Islet of Langerhans (tissue), 1 donor: ENCODE results near the gene FBXO34.
"Not testable (repeated sequence)": the region's sequence is repeated elsewhere in the genome, so short reads cannot be mapped to it uniquely, and the experiment has no call there.

Experiments used
- FAIRE-seq: peaks from one replicate; lab custom pipeline; 2011; peaks lifted over from hg19 to GRCh38; lab: Jason Lieb, UNC

Gene FBXO34

GRCh38 chr14:55309761-55310365 lies 38.6 kb downstream of the FBXO34 start:
- no peak for FAIRE-seq

- not testable (repeated sequence) for FAIRE-seq
Measured at GRCh38 chr14:55312379-55313030, 41.3 kb downstream of the FBXO34 start.

DNA sequence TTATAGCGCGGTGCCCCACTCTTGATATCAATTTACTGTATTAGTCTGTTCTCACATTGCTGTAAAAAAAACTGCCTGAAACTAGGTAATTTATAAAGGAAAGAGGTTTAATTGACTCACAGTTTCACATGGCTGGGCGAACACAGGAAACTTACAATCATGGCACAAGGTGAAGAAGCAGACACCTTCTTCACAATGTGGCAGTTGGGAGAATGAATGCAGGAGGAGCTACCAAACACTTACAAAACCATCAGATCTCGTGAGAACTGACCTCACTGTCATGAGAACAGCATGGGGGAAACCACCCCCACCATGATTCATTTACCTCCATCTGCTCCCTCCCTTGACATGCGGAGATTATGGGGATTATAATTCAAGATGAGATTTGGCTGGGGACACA lies 42.3 kb downstream of the FBXO34 start:
- no peak for FAIRE-seq

DNA sequence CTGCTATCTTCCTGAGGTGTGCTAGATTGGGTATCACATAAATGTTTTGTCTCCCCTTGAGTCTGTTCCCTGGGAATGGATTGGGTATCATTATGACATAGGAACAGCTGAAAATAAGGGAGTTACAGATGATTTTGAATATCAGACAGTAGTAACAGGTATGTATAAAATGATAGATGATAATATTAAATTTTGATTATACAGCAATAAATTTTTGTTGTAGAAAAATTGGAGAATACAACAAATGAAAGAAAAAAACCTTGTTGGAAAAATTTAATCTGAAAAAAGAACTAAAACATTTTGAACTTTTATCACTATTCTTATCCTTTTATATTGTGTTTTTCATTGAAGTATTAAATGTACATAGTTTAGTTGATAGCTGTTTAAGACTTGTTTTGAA lies 43.2 kb downstream of the FBXO34 start:
- no peak for FAIRE-seq

- FAIRE-seq: no peak
Measured at GRCh38 chr14:55316564-55316963, 45.3 kb downstream of the FBXO34 start.

DNA sequence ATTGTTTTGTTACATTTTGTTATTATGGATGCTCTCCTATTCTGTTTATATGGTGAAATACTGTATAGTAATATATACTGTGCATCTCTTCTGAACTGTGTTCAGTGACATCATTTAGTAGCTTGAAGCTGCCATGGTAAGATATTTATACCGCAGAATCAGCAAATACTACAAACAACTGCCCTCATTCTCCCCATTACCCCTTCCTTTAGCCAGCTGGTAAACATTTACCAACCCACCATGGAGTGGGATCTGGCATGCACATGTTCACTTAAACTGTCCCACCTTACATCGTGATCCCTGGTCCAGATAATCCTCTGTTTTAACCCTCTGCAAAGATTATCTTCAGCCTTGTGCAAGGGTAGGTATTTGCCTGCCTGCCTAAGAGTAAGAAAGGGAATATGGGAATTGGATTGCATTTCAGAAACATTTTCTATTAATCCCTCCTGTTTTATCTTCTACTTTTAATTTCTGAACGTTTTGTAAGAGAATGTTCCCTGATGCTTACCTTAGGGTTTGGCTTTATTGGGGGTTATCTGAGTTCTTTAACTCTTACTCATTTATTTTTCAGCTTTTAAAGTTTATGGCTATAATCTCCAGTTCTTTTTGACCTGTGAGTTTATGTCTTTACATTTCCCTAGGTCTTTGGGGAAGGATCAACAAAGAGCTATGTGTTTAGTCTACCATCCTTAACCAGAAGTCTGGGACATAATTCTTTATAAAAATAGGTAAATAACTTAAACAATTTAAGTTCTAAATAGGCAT lies 46.5 kb downstream of the FBXO34 start:
- FAIRE-seq: no peak

- FAIRE-seq: no peak
Measured at GRCh38 chr14:55318694-55319093, 47.5 kb downstream of the FBXO34 start.

DNA sequence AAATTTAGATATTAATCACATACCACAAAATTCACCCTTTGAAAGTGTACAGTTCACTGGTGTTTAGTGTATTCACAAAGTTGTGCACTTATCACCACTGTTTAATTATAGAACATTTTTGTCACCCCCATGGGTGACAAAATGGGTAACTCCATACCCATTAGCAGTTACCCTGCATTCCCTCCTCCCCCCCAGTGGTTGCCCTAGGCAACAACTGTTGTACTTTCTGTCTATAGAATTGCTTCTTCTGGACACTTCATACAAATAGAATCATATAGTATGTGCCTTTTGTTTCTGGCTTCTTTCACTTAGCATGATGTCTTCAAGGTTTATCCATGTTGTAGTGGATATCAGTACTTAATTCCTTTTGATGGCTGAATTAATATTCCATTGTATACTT lies 52.7 kb downstream of the FBXO34 start:
- no peak for FAIRE-seq

DNA sequence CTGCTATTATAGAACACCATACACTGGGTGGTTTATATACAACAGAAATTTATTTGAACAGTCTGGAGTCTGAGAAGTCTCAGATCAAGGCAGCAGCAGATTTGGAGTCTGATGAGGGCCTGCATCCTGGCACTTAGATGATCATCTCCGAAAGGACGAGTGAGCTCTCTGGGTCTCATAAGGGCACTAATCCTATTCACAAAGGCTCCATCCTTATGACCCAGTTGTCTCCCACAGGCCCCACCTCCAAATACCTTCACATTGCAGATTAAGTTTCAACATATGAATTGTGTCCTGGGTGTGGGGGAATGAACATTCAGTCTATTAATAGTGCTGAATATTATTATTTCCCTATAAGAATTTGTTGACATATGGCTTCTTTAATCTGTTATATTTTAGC lies 53.6 kb downstream of the FBXO34 start:
- FAIRE-seq: no peak

DNA sequence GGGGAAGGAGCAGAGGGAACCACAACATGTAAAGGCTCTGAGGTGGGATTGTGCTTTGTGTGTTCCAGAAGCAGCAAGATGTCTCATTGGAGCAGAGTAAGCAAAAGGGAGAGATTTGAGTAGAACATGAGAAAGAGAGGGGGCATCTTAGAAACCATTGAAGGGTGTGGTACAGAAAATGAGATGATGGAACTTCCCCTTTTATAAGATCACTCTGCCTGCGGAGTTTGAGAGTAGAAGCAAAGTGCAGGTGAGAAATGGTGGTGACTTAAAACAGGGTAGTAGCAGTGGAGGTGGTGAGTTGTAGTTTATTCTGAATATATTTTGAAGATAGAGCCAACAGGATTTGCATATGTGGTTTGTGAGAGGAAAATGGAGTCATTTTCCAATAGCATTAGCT lies 56.0 kb downstream of the FBXO34 start:
- FAIRE-seq: no peak

GRCh38 chr14:55328317-55328716 lies 57.1 kb downstream of the FBXO34 start:
- no peak for FAIRE-seq

GRCh38 chr14:55329999-55330710 lies 58.9 kb downstream of the FBXO34 start:
- no peak for FAIRE-seq

DNA sequence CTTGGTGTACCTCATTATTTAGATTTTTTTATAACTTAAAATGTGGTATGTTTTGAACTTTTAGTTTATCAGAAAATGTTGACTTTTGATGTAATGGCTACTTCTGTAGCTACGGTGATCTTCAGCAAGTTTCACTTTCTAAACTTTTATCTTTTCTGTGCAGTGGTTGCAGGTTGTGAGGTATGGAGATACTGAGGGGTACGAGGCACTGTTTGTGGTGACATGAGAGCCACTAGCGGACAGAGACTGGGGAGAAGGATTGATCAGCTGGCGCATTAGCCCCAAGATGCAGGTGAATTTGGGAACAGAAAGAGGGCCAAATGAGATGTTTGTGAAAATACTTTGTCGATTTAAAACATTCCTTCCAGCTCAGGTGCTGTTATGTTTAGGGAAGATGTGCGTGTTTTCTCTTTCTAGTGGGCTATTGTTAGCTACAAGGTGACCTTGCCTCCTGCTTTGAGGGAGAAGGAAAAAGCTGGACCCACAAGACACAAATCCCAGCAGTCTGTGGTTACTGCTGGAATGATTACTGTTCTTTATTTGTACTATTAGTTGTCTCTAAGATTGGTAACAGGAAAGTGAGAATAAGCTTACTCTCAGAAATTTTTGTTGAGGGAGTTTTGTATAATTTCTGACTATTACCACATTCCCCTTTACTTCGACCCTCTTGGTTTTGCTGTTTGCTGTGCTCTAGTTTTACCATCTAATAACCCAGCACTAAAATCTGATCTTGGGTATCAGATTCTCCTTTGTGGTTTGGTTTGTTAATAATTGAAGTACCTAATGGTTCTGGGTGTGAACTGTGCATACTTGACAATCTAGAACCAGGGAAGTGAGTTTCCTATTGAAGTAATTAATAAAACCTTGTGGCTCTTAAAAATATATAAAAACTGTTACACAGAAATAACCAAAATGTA lies 61.7 kb downstream of the FBXO34 start:
- FAIRE-seq: no peak

DNA sequence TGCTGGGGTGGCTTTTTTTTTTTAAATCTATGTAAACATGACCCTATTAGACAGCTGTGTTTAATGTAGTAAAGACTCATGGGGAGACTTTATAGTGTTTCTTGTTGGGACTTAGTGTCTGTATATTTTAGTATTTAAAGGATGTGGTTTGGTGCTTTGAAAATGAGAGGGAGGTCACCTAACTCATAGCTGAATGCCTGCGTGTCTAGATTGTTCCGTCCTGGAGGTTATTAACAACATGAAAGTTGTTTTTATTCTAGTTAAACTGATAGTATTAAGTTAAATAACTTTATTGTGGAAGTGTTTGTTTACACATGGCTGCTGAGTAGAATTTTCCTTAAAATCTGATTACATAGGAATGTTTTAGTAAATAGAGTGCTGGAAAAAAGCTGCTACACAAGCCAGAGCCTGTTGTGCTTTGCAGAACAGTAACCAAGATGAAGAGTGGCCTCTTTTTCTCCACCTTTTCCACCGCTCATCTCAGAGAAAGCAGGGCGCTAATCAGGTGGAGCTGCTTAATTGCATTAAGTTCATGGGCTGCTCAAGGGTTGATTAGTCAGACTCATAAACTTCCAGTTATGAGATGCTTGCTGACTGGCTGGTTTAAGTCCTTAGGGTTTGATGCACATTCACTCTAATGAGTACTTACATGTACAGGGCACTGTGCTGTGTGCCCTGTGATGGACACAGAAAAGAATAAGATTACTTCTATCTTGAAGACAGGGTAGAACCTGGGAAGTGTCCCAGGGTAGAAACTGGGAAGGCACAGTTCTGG lies 62.7 kb downstream of the FBXO34 start:
- peak; percentile 60 for FAIRE-seq

GRCh38 chr14:55336162-55336561 lies 64.9 kb downstream of the FBXO34 start:
- no peak for FAIRE-seq

GRCh38 chr14:55336691-55337090 lies 65.5 kb downstream of the FBXO34 start:
- FAIRE-seq: no peak

DNA sequence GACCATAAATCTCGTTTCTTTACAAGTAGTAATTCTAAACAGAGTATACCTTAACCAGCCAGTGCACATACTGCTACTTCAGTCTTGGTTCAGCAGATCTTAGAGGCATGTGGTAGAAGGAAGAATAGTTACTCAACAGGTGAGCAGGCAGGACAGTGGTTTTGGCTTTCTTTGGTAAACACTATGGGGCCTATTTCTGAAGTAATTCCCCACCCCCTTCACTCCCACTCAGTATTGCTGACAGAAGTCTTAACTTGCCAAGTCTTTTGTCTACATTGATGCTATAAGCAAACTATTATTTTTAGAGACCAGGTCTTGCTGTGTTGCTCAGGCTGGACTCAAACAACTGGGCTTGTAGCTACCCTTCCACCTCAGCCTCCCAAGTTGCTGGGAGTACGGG lies 68.5 kb downstream of the FBXO34 start:
- FAIRE-seq: no peak

- no peak for FAIRE-seq
Measured at GRCh38 chr14:55340482-55340881, 69.3 kb downstream of the FBXO34 start.

GRCh38 chr14:55341781-55342180 lies 70.6 kb downstream of the FBXO34 start:
- no peak for FAIRE-seq

DNA sequence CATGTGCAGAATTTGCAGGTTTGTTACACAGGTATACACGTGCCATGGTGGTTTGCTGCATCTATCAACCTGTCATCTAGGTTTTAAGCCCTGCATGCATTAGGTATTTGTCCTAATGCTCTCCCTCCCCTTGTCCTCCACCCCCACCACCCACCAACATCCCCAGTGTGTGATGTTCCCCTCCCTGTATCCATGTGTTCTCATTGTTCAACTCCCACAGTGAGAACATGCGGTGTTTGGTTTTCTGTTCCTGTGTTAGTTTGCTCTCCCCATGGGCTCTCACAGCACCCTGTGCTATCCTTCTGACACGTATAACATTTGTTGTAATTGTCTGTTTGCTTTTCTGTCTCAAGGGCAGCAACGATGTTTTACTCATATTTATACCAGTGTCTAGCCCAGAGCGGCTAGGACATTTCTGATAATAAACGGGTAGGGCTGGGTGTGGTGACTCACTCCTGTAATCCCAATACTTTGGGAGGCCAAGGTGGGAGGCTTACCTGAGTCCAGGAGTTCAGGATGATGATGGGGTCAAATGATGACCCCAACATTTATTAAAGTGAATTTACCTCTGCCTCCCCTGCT lies 73.5 kb downstream of the FBXO34 start:
- not testable (repeated sequence) for FAIRE-seq

DNA sequence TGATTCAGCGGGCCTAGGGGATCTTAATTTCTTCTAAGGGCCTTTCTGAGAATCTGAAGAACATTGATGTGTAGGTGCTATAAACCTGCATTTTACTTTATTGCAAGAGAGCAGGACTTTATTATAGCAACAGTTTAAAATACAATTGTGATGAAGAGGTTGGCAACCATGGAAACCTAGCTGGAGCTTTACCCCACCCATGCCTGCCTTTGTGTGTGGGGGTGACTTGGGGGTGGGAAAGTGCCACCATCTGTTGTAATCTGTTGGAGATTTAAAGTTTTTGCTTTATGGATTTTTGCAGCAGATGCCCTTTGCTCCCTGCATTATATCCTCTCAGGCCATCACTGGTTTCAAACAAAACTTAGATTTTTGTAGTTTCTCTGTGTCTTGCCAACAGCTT lies 75.8 kb downstream of the FBXO34 start:
- FAIRE-seq: no peak
